GM12864 (cell line): ENCODE measurements around the gene SCARF2.

Experiments used
- DNase-seq: peaks from one replicate; pipeline ENCODE4 v3.0.0-alpha.2; 2011; ENCODE audit warnings: low read depth
- H3K4me3 ChIP-seq: 2 replicates; pipeline ENCODE4 v1.5.1; 2011; ENCODE audit warnings: mild to moderate bottlenecking, low read depth, low read length, control low read depth
- CTCF ChIP-seq: IDR thresholded peaks from 2 replicates; pipeline ENCODE4 v1.5.1; 2011; ENCODE audit warnings: low read depth, mild to moderate bottlenecking, moderate library complexity, low read length, control low read depth, inconsistent platforms; ENCODE audit errors: missing control alignments

SCARF2 gene

GRCh38 chr22:20398420-20398819 is 39.2 kb downstream of the SCARF2 start:
- no peak for DNase-seq
- H3K4me3 ChIP-seq, result no peak overlapping the region
- no peak for TF ChIP-seq CTCF

GRCh38 chr22:20397498-20397897 is 40.1 kb downstream of the SCARF2 start:
- DNase-seq, result no peak
- no peak overlapping the region for H3K4me3 ChIP-seq
- TF ChIP-seq CTCF, result no peak

- no peak overlapping the region for H3K4me3 ChIP-seq
- no peak for TF ChIP-seq CTCF
- no peak for DNase-seq
These were observed 41.0 kb downstream of the SCARF2 start for GRCh38 chr22:20396639-20397038.

GRCh38 chr22:20395907-20396287 is 41.7 kb downstream of the SCARF2 start:
- no peak for DNase-seq
- no peak for TF ChIP-seq CTCF
- no peak overlapping the region for H3K4me3 ChIP-seq

- no peak for TF ChIP-seq CTCF
- DNase-seq, result no peak
- no peak overlapping the region for H3K4me3 ChIP-seq
These were observed 42.3 kb downstream of the SCARF2 start for GRCh38 chr22:20395181-20395906.

GRCh38 chr22:20393705-20394476 is 43.7 kb downstream of the SCARF2 start, which contains the start of gene ZNF74:
TSS of gene ZNF74 (plus strand) at chr22:20394151. CDS start at chr22:20394629, 478 bp downstream.
- TF ChIP-seq CTCF, result no peak
- H3K4me3 ChIP-seq, result peak within 1 kb of the TSS; percentile 90
- DNase-seq, result peak; percentile 75
